GM19463 (cell line): ENCODE measurements around the gene TNXB.
"Not testable (repeated sequence)": the region's sequence is repeated elsewhere in the genome, so short reads cannot be mapped to it uniquely, and the experiment has no call there.

Experiments
- ATAC-seq: cut with Tn5 transposase; IDR thresholded peaks from one replicate; pipeline ENCODE4 v1.9.1; 2021; ENCODE audit warnings: mild to moderate bottlenecking, moderate library complexity; ENCODE audit not compliant: unreplicated experiment

TNXB gene

DNA sequence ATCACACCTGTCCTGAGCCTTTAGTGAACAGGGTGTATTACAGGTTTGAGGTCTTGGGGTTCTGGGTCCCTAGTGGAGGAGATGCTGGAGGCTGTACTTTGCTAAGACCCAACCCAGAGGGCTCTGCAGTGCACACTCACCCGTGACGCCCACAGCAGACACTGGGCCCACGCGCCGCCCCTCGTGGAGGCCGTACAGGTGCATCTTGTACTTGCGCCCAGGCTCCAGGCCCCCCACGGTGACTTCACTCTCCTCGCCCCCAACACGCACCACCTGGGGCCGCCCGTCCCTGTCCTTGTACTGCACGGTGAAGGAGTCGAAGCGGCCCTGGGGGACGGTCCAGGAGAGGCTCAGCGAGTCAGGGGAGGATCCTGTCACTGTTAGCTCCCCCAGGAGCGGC, 41.6 kb downstream of the TNXB start:
- not testable (repeated sequence) for ATAC-seq

DNA sequence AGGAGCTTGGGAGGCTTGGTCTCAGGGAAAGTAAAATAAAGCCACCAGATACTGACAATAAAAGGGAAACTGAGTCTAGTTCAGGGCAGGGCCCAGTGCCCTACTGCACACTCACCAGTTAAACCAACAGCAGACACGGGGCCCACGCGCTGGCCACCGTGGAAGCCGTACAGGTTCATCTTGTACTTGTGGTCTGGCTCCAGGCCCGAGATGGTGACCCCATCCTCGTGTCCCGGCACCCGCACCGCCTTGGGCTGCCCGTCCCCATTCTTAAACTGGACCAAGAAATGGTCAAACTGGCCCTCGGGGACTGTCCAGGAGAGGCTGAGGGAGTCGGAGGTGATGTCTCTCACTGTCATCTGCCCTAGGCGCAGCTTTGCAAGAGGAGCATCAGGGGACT, 44.4 kb downstream of the TNXB start:
- no peak for ATAC-seq

DNA sequence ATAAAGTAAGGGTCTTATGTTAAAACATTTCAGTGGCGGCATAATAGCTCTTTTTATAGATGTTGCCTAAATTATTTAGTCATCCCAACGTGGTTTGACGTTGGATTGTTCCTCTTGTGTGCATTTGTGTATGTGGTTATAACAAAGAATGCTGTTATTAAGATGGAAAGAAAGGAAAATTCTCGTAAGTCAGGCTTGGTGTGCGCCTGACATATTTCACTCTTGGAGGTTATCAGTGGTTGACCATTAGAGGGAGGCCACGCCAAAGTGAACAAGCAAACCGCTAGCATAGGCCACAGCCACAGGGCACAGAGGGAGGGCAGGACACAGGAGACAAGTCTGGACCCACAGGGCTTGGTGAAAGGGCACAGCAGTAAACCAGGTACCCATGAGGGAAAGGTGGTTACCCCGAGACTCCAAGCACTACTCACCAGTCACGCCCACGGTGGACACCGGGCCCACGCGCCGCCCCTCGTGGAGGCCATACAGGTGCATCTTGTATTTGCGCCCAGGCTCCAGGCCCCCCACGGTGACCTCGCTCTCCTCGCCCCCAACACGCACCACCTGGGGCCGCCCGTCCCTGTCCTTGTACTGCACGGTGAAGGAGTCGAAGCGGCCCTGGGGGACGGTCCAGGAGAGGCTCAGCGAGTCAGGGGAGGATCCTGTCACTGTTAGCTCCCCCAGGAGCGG, 48.0 kb downstream of the TNXB start:
- no peak for ATAC-seq

DNA sequence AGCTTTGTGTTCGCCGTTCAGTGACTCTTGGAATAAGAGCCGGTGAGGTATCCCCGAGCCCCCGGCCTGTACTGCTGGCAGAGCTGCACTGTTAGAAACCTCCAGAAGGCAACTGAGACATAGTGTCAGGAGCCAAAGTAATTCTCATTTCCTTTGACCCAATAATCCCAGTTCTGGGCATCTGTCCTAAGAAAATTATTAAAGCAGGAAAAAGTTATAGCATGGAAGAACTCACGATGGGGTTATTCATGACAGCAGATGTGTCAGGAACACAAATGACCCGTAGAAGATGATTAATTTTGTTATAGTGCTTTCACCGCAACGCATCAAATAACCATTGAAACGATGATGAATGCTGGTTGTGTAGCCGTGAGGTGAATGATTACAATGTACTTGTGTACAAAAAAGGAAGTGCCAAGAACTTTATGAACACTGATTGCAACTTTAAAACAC, 50.6 kb downstream of the TNXB start:
- ATAC-seq = no peak

GRCh38 chr6:32057966-32058365, 51.2 kb downstream of the TNXB start:
- no peak for ATAC-seq

DNA sequence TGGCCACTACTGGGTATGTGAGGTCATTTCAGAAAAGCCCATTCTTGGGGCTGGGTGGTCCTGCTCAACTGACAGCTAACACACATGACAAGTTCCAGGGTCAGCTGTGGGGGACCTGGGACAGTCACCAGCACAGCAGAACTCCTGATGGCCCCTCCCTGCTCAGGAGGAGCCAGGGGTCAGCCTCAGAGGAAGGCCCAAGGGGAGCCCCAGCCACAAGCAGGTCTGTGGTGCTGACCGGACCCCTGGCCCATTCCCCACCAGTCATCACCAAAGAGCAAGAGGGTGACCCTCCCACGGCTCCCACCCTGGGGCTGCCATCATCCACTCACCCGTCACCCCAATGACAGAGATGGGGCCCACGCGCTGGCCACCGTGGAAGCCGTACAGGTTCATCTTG, 52.9 kb downstream of the TNXB start:
- ATAC-seq = no peak

- ATAC-seq = not testable (repeated sequence)
Observed at GRCh38 chr6:32055756-32056155, 53.4 kb downstream of the TNXB start.

DNA sequence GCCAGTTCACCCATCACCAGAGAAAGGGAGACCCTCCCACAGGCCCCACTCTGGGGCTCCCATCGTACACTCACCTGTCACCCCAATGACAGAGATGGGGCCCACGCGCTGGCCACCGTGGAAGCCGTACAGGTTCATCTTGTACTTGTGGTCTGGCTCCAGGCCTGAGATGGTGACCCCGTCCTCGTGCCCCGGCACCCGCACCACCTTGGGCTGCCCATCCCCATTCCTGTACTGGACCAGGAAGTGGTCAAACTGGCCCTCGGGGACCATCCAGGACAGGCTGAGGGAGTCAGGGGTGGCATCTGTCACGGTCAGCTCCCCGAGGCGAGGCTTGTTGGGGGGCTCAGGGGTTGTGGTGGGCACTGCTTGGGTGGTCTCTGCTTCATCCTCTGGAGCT, 55.8 kb downstream of the TNXB start:
- not testable (repeated sequence) for ATAC-seq

DNA sequence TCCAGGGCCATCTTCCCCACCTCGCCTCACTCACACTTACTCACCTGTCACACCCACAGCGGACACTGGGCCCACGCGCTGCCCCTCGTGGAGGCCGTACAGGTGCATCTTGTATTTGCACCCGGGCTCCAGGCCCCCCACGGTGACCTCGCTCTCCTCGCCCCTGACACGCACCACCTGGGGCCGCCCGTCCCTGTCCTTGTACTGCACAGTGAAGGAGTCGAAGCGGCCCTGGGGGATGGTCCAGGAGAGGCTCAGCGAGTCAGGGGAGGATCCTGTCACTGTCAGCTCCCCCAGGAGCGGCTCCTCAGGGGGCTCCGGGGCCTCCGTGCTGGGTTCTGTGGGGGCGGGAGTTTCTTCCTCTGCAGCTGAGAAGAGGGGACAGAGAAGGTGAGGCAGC, 56.5 kb downstream of the TNXB start:
- ATAC-seq = not testable (repeated sequence)

GRCh38 chr6:32050562-32050961, 58.6 kb downstream of the TNXB start:
- no peak for ATAC-seq

- not testable (repeated sequence) for ATAC-seq
Observed at GRCh38 chr6:32049736-32050135, 59.4 kb downstream of the TNXB start.

DNA sequence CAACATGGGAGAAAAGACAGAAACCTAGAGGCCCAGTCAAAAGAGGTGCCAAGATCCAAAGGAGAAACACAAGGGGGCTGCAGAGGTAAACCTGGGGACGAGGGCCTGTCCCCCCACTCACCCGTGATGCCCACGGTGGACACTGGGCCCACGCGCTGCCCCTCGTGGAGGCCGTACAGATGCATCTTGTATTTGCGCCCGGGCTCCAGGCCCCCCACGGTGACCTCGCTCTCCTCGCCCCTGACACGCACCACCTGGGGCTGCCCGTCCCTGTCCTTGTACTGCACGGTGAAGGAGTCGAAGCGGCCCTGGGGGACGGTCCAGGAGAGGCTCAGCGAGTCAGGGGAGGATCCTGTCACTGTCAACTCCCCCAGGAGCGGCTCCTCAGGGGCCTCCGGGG, 60.0 kb downstream of the TNXB start:
- not testable (repeated sequence) for ATAC-seq

DNA sequence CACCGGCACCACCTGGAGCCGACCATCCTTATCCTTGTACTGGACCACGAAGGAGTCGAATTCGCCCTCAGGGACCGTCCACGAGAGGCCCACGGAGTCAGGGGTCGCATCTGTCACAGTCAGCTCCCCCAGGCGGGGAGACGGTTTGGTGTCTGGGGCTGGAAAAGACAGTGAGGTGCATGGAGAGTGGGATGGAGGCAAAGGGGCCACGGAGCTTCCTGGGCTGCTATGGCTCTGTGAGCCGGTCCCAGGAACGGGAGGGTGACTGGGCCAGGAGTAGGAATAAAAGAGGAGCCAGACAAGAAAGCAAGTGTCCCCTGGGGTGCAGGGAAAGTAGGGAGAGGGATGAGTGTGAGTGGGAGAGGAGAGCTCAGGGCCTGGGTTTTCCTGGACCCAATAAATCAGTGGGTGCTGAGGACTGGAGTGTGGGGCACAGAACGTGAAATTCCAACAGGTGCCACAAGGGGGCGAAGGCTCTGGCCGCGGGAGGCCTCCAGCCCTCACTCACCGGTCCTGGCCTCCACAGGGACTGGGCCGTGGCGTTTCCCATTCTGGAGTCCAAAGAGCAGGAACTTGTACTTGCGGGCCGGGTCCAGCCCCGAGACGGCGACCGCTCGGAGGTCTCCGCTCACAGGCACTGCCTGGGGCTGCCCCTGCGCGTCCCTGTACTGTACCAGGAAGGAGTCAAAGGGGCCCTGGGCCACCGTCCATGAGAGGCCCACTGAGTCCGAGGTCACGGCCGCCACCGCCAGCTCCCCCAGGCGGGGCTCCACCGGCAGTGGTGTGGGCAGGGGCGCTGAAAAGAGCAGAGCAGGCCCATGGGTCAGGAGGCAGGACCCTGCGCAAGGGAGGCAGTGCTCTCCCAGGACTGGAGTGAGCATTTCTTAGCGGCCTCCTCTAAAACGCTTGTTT, 61.0 kb downstream of the TNXB start:
- no peak for ATAC-seq

GRCh38 chr6:32047539-32047854, 61.6 kb downstream of the TNXB start:
- ATAC-seq = no peak

DNA sequence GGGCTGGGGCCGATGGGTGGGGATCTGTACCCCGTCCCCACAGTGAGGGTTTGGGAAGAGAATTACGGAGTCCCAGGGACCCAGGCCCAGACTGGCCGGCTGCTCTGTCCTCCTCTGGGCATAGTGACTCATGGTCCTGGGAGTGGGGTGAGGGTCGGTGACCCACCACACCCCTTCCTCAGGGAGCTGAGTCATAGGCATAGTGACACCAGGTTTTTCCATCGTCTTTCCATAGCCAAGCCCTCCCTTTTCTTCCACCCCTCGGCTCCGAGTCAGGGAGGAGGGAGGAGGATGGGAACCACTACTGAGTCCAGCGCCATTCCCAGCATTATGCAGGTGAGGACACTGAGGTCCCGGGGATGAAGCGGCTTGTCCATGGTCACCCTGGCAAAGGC, 62.1 kb downstream of the TNXB start:
- ATAC-seq = no peak

- no peak for ATAC-seq
Observed at GRCh38 chr6:32046450-32047083, 62.6 kb downstream of the TNXB start.

- no peak for ATAC-seq
Observed at GRCh38 chr6:32045811-32046449, 63.2 kb downstream of the TNXB start.

- ATAC-seq = not testable (repeated sequence)
Observed at GRCh38 chr6:32044916-32045315, 64.2 kb downstream of the TNXB start.

DNA sequence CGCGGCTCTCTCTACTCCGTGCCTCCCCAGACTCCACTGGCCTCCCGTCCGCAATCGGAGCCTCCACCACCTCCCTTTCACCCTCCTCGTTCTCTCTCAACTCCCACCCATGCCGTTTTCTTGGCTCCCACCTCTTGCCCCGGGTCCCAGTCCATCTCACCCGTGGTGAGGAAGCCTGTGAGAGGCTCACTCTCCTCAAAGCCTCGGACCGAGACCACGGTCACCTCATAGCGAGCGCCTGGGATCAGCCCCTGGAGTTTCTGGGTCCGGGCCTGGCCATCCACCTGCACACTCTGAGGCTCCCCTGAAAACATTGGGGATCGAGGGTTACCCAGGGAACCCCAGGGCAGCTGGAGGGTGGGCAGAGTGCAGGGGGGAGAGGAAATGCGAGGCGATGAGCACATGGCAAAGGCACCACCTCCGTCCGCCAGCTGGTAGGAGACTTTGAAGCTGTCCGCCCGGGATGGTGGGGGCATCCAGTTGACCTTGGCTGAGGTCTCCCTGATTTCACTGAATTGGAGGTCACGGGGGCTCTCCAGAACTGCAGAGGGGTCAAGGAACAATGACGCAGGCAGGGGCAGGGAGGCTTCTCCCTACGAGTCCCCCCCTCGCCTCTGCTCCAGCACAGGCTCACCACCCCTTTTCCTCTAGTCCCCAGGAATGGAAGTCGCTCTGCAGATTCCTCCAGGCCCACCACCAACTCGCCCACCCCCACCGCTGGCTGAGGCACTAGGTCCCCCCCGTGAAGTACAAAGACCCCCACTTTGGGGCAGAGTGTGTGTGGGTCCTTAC, 65.4 kb downstream of the TNXB start:
- ATAC-seq = not testable (repeated sequence)

DNA sequence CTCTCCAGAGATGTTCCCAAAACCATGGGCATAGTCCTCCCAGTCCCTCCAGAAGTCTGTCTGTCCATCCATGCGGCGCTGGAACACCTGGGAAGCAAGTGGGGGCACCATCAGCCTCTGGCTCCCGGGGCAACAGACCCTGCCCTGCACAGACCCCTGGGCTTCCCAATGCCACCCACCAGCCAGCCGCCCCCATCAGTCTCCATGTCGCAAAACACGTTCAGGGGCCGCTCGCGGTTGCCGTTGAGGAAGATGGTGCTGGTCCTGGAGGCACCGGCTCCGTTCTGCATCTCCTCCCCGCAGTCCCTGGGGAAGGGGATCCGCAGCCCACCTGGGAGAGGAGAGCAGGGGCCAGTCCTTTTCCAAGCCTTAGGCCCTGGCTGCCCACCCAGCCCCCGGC, 66.9 kb downstream of the TNXB start:
- ATAC-seq = not testable (repeated sequence)
